Natural killer cell (primary cell): ENCODE data around the gene ASPHD1. TPM values are rescaled to one million over a fixed set of nuclear protein-coding genes. Genes with fewer than 3 reads are reported as not detected.

Experiments used
- ATAC-seq, 3 donors: fragments of 150-1000 bp in 2 of 3; fragments of 200-7000 bp in 1 of 3; cut with Tn5 transposase; 1 replicate in 1 of 3; 2 replicates in 2 of 3; pipeline ENCODE4 v1.10.0; 2021; ENCODE audit warnings: mild to moderate bottlenecking in 2 of 3, moderate library complexity in 2 of 3
- DNase-seq, 2 donors: peaks; one replicate each; pipeline versions ENCODE4 v3.0.0 to v3.0.0-alpha.2; 2013 to 2021; ENCODE audit warnings: mixed read lengths in 1 of 2
- H3K27ac ChIP-seq: one replicate; pipeline ENCODE4 v1.5.1; 2013; ENCODE audit warnings: mild to moderate bottlenecking, low read length
- H3K27me3 ChIP-seq: one replicate; pipeline ENCODE4 v1.6.1; 2013; ENCODE audit warnings: low read length; ENCODE audit not compliant: control insufficient read depth, insufficient read depth
- H3K36me3 ChIP-seq: one replicate; pipeline ENCODE4 v1.6.1; 2013; ENCODE audit warnings: low read length; ENCODE audit not compliant: control insufficient read depth, insufficient read depth
- H3K4me1 ChIP-seq: one replicate; pipeline ENCODE4 v1.6.1; 2013; ENCODE audit warnings: low read length; ENCODE audit not compliant: control insufficient read depth, insufficient read depth
- H3K4me3 ChIP-seq: one replicate; pipeline ENCODE4 v1.5.1; 2013; ENCODE audit warnings: low read length
- H3K9me3 ChIP-seq: one replicate; pipeline ENCODE4 v1.6.1; 2013; ENCODE audit warnings: low read length; ENCODE audit not compliant: control insufficient read depth, insufficient read depth
- H3K27ac Mint-ChIP-seq, 2 donors: one replicate each; pipeline ENCODE4 v1.8.0; 2022; ENCODE audit warnings: mild to moderate bottlenecking in 2 of 2, mixed read lengths in 2 of 2, moderate library complexity in 1 of 2
- H3K27me3 Mint-ChIP-seq, 2 donors: one replicate each; pipeline ENCODE4 v1.8.0; 2022; ENCODE audit warnings: low read depth in 2 of 2, mixed read lengths in 2 of 2
- H3K36me3 Mint-ChIP-seq: one replicate; pipeline ENCODE4 v1.8.0; 2022; ENCODE audit warnings: mixed read lengths
- H3K4me1 Mint-ChIP-seq, 2 donors: one replicate each; pipeline ENCODE4 v1.8.0; 2022; ENCODE audit warnings: mixed read lengths in 2 of 2
- H3K4me3 Mint-ChIP-seq: one replicate; pipeline ENCODE4 v1.8.0; 2022; ENCODE audit warnings: mild to moderate bottlenecking, moderate library complexity, mixed read lengths
- H3K9me3 Mint-ChIP-seq, 2 donors: one replicate each; pipeline ENCODE4 v1.8.0; 2022; ENCODE audit warnings: mixed read lengths in 2 of 2
- WGBS: methylation state at CpG from one replicate; pipeline ENCODE4 v1.1.7; 2013; ENCODE audit warnings: missing lambda C conversion rate; ENCODE audit not compliant: insufficient coverage; 5-methylcytosine and 5-hydroxymethylcytosine counted together
- intact Hi-C: fragments of 100-400 bp; cut with micrococcal nuclease; formaldehyde crosslinking; loops from one replicate; pipeline ENCODE4 v1.14.2; 2022
- total RNA-seq, 4 donors: library from RNA; stranded (reverse); fragments of 120-200 nt in 1 of 4; gene quantifications; one replicate each; pipeline versions ENCODE4 v1.2.3 to v1.2.4, GENCODE V29; 2013 to 2022
- TF ChIP-seq, protein P1 (sequence below): fragments of 200-600 bp; IDR thresholded peaks from one replicate; pipeline ENCODE4 v1.8.0; 2022; ENCODE audit warnings: antibody characterized with exemption

The ASPHD1 gene
- total RNA-seq, 3 donors from 2014 or later (not counting 1 experiment from before 2014, with no cell fraction given), result not detected

DNA sequence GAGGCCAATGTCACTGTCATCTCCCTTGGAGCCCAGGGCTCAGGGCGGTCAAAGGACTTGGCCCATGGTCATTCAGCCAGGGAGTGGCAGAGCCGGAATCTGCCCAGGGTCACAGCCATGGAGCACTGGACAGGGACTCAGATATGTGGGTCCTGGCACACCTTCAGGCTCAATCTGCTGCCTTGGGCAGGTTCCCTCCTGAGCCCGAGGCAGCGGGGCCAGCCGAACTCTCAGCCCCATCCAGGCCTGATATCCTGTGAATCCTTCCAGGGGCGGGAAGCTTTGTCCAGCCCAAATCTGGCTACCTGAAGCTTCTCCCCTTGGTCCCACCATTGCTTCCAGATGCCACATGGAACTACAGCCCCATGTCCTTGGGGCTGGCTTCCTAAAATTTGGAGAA lies 25.1 kb upstream of the ASPHD1 start:
- H3K27me3 ChIP-seq, result peaks cover 20% of the 10 kb centered on the region
- ATAC-seq (no peak), DNase-seq (no peak)
- no peak overlapping the region for H3K27ac ChIP-seq
- TF ChIP-seq, protein P1, sequence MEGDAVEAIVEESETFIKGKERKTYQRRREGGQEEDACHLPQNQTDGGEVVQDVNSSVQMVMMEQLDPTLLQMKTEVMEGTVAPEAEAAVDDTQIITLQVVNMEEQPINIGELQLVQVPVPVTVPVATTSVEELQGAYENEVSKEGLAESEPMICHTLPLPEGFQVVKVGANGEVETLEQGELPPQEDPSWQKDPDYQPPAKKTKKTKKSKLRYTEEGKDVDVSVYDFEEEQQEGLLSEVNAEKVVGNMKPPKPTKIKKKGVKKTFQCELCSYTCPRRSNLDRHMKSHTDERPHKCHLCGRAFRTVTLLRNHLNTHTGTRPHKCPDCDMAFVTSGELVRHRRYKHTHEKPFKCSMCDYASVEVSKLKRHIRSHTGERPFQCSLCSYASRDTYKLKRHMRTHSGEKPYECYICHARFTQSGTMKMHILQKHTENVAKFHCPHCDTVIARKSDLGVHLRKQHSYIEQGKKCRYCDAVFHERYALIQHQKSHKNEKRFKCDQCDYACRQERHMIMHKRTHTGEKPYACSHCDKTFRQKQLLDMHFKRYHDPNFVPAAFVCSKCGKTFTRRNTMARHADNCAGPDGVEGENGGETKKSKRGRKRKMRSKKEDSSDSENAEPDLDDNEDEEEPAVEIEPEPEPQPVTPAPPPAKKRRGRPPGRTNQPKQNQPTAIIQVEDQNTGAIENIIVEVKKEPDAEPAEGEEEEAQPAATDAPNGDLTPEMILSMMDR, result no peak
- Mint-ChIP-seq H3K9me3 (no peaks in the 10 kb centered on the region), H3K27ac (no peak overlapping the region), H3K4me1 (peaks cover 7 to 24% of the 10 kb centered on the region in 2 donors), H3K27me3 (peaks cover 18% of the 10 kb centered on the region in 2 donors), H3K4me3 (no peak overlapping the region), H3K36me3 (no peaks in the 10 kb centered on the region)
- H3K4me1 ChIP-seq, result peaks cover 18% of the 10 kb centered on the region
- intact Hi-C loops, result no loop called here
- 99% methylated on average over 6 of the region's 6 CpGs for WGBS
- H3K9me3 ChIP-seq, result no peaks in the 10 kb centered on the region
- H3K36me3 ChIP-seq, result no peaks in the 10 kb centered on the region
- H3K4me3 ChIP-seq, result no peak overlapping the region

DNA sequence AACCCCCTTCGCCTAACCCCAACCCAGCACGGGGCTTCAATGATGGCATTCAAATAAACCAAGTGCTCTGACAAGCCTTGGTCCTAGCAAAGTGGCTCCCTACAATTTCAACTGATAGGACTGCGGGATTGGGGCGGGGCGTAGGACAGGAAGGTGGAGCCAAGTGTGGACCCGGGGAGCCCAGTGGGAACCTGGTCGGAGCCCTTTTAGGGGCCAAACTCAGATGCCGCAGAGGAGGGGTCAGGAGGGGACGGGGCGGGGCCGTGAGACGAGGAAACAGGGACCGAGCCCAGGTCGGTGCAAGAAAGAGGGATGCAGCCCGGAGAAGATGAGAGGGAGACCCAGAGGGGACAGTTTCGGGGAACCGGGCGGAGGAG lies 24.1 kb upstream of the ASPHD1 start:
- Mint-ChIP-seq H3K27ac (no peak overlapping the region), H3K9me3 (no peaks in the 10 kb centered on the region), H3K4me1 (peaks cover 7 to 24% of the 10 kb centered on the region in 2 donors), H3K27me3 (peaks cover 18% of the 10 kb centered on the region in 2 donors), H3K36me3 (no peaks in the 10 kb centered on the region), H3K4me3 (peak overlapping the region; percentile 69)
- Histone ChIP-seq H3K4me3 (no peak overlapping the region), H3K27ac (no peak overlapping the region), H3K9me3 (no peaks in the 10 kb centered on the region), H3K36me3 (no peaks in the 10 kb centered on the region), H3K4me1 (peaks cover 18% of the 10 kb centered on the region), H3K27me3 (peaks cover 20% of the 10 kb centered on the region)
- no peak for ATAC-seq
- WGBS, result 25% methylated on average over 18 of the region's 18 CpGs
- TF ChIP-seq, protein P1, result no peak
- no peak for DNase-seq
- intact Hi-C loops, result no loop called here

DNA sequence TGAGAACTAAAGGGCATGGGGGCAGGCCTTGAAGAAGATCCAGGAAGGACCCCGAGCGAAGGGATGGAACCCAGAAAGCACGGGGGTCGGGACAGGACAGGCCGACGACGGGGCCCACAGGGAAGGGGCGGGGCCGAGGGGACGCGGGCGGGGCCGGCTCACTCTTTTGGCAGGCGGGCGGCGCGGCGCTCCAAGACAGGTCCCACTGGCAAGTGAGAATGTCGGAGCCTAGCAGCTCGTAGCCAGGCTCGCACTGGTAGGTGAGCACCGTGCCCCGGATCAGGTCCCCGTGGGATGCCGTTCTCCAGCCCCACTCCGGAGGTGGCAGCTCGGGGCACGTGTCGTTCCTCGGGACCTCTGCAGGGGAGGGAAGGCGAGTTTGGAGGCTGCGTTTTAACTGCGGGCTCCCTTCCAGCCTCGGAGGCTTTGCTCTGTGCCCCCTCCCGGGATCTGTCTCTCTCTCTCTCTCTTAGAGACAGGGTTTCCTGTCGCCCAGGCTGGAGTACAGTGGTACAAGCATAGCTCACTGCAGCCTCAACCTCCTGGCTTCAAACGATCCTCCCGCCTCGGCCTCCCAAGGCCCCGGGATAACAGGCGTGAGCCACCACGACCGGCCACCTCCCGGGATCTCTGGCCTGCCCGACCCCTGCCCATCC lies 23.6 kb upstream of the ASPHD1 start:
- Mint-ChIP-seq H3K36me3 (no peaks in the 10 kb centered on the region), H3K27ac (no peak overlapping the region), H3K4me1 (peaks cover 7 to 24% of the 10 kb centered on the region in 2 donors), H3K4me3 (peak overlapping the region; percentile 74), H3K9me3 (no peaks in the 10 kb centered on the region), H3K27me3 (peaks cover 18% of the 10 kb centered on the region in 2 donors)
- H3K4me1 ChIP-seq, result peaks cover 18% of the 10 kb centered on the region
- no peak overlapping the region for H3K4me3 ChIP-seq
- H3K27ac ChIP-seq, result no peak overlapping the region
- peaks cover 20% of the 10 kb centered on the region for H3K27me3 ChIP-seq
- ATAC-seq, result peak in 2 of 3 donors; percentile 42 to 58
- DNase-seq, result peak in 1 of 2 donors; percentile 45
- no peaks in the 10 kb centered on the region for H3K36me3 ChIP-seq
- TF ChIP-seq, protein P1, result no peak
- intact Hi-C loops, result no loop called here
- WGBS, result 8% methylated on average over 45 of the region's 45 CpGs
- no peaks in the 10 kb centered on the region for H3K9me3 ChIP-seq
